Endothelial cell of umbilical vein (primary cell): Measurements from ENCODE around the gene FYB2.

ENCODE experiments used
- CTCF ChIP-seq, 2 donors: IDR thresholded peaks; 1 replicate in 1 of 2; 2 replicates in 1 of 2; pipeline ENCODE4 v1.5.1; 2011; ENCODE audit warnings: low read length in 2 of 2, mild to moderate bottlenecking in 2 of 2, moderate library complexity in 2 of 2, control low read depth in 1 of 2, inconsistent platforms in 1 of 2, low read depth in 1 of 2; ENCODE audit not compliant: insufficient read depth in 1 of 2; ENCODE audit errors: extremely low read depth in 1 of 2
- EZH2 ChIP-seq: IDR thresholded peaks from 2 replicates; pipeline ENCODE4 v1.6.1; 2012; ENCODE audit warnings: borderline replicate concordance, low read depth, mild to moderate bottlenecking, moderate library complexity, low read length, inconsistent platforms; ENCODE audit not compliant: severe bottlenecking
- GATA2 ChIP-seq: IDR thresholded peaks from 2 replicates; pipeline ENCODE4 v1.7.0; 2011; ENCODE audit warnings: low read depth, mild to moderate bottlenecking, moderate library complexity, mixed read lengths, low read length; ENCODE audit not compliant: insufficient read length, insufficient read depth
- JUN ChIP-seq: IDR thresholded peaks from 2 replicates; pipeline ENCODE4 v1.6.1; 2011; ENCODE audit warnings: borderline replicate concordance, low read depth; ENCODE audit not compliant: insufficient read length, insufficient read depth
- MAX ChIP-seq: IDR thresholded peaks from 2 replicates; pipeline ENCODE4 v1.6.1; 2011; ENCODE audit not compliant: insufficient read depth, insufficient read length
- POLR2A ChIP-seq: IDR thresholded peaks from 2 replicates; pipeline ENCODE4 v1.6.1; 2012; ENCODE audit warnings: low read depth, mild to moderate bottlenecking, control low read depth, low read length
- POLR2AphosphoS5 ChIP-seq: IDR thresholded peaks from 2 replicates; pipeline ENCODE4 v1.6.1; 2012; ENCODE audit warnings: low read depth, mild to moderate bottlenecking, control low read depth, low read length, moderate library complexity; ENCODE audit not compliant: insufficient read depth

GRCh38 chr1:56670350-56670749 lies 148.9 kb downstream of the FYB2 start:
- TF ChIP-seq POLR2AphosphoS5 (no peak), CTCF (IDR thresholded peaks at IDR 0.05; ENCODE audit: extremely low read depth in 1 of 2, insufficient read depth in 1 of 2, low read depth in 1 of 2, low read length in 2 of 2) (no peak), JUN (no peak), EZH2 (no peak), POLR2A (no peak), MAX (no peak), GATA2 (no peak)
